Right ventricle myocardium superior (tissue), 1 donor: ENCODE data around the gene PAQR4. TPM values are rescaled to one million over a fixed set of nuclear protein-coding genes. Genes with fewer than 3 reads are reported as not detected.
"Not testable (repeated sequence)": the region's sequence is repeated elsewhere in the genome, so short reads cannot be mapped to it uniquely, and the experiment has no call there.

Experiments used
- ATAC-seq: fragments of 200-7000 bp; cut with Tn5 transposase; one replicate; pipeline ENCODE4 v1.9.1; 2020; ENCODE audit warnings: mild to moderate bottlenecking; ENCODE audit not compliant: poor library complexity
- DNase-seq: peaks from one replicate; pipeline ENCODE4 v3.0.0-alpha.2; 2020
- intact Hi-C: fragments of 100-400 bp; cut with DNase I; formaldehyde crosslinking; loops from one replicate; pipeline ENCODE4 v1.11.2; 2022
- long read RNA-seq: library from polyadenylated mRNA; unstranded; transcript quantifications from one replicate; pipeline ENCODE4 v2.0.0, GENCODE V29; 2021
- total RNA-seq: library from RNA; stranded (reverse); fragmentation: NEBNext Ultra II Directional; extraction: Animal tissue kit (Norgen Biotek cat#: 25700); gene quantifications from one replicate; pipeline ENCODE4 v1.2.1, GENCODE V29; 2021
- donor health status: DM: no; HTN: yes; CAD: no; lungs with severe emphysema.

The PAQR4 gene
- 7.7 TPM for total RNA-seq
- long read RNA-seq, transcript PAQR4-202 (3 exons, 2,793 nt) = major isoform, 36 of 54 reads
- long read RNA-seq, partial matches to known transcripts = 1 of 54 reads
- long read RNA-seq, other reads (novel, unspliced or antisense) = 12 of 54 reads

DNA sequence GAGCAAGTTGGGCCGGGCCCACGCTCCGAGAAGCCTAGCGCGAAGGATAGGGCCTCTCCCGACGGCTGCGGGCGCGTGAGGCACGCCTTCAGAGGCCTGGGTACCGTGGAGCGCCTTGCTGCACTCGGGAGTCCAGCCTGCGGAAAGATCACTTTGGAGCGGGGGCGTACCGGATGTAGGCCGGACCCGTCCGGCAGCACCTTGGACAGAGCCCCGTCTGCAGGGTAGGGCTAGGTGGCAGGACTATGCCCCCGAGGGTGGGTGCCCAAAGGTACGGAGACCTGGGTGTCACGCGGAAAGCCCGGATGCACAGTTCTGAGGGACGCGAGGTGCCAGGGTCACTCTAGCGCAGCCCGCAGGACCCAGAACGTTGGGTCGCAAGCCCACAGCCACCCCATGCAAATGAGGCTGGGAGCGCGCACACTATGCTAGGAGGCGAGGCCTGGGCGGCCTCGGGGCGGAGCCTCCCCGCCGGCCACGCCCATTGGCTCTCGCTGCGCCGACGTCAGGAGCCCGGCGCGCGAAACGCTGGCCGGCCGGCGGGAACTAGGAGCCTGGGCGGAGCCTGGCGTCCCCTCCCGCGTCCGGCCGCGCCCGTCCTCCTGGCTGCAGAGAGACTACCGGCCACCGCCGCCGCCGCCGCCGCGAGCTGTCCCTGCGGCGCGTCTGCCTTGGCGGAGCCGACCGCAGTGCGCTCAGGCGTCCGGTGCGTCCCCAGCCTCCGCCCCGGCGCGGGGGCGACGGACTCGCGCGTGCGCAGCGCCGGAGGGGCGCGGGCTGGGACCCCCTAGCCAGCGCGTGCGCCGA lies at the start of gene PAQR4:
Gene PAQR4, plus strand, starts transcription at position 611 of the 807 bp plus-strand sequence. CDS start 327 bp downstream, outside the sequence.
- DNase-seq (peak; percentile 93), ATAC-seq (peak; percentile 96)
- intact Hi-C loops = no loop called here

DNA sequence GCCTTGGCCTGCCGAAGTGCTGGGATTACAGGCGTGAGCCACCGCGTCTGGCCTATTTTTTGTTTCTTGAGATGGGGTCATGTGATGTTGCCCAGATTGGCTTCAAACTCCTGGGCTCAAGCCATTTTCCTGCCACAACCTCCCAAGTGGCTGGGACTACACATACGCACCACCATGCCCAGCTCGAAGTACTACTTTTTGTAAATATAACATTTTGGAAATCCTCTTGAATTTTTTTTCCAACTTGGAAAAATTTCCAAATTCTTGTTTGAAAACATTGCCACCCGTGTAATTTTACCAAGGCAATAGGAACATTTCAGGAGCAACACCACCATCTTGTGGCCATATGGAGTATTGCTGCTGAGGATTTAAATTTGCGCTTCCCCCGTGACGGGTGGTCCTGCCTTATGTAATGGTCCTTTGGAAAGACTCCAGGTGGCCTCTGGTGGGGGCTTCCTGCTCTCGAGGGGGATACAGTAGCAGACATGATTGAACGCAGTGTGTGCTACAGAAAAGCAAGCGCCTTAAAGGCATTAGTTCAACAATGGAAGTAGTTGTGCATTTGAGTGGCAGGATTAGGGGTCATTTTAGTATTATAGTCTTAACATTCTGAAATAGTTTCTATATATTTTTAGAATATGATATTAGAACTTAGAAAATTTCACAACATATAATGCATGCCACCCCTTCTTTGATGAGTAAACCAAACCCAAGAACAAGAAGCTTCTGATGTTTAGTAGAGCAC lies 49.5 kb upstream of the PAQR4 start:
- ATAC-seq = peak; percentile 81
- intact Hi-C loops = loop anchor here (2.0 kb wide), 1 partner anchor 45 kb away; no protein-coding TSS in a partner anchor
- no peak for DNase-seq

DNA sequence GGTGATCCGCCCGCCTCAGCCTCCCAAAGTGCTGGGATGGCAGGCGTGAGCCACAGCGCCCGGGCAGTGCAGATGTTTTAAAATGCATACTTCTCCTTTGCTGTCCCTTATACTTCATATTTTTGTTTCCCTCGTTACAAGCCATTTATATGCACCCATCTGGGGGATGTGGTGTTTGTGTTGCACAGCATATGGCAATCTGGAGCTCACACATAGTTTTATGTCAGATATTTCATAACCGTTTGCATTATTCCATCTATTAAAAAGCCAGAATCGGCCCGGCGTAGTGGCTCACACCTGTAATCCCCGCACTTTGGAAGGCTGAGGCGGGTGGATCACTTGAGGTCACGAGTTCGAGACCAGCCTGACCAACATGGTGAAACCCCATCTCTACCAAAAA lies 45.7 kb upstream of the PAQR4 start:
- ATAC-seq (no peak), DNase-seq (no peak)
- intact Hi-C loops = no loop called here

DNA sequence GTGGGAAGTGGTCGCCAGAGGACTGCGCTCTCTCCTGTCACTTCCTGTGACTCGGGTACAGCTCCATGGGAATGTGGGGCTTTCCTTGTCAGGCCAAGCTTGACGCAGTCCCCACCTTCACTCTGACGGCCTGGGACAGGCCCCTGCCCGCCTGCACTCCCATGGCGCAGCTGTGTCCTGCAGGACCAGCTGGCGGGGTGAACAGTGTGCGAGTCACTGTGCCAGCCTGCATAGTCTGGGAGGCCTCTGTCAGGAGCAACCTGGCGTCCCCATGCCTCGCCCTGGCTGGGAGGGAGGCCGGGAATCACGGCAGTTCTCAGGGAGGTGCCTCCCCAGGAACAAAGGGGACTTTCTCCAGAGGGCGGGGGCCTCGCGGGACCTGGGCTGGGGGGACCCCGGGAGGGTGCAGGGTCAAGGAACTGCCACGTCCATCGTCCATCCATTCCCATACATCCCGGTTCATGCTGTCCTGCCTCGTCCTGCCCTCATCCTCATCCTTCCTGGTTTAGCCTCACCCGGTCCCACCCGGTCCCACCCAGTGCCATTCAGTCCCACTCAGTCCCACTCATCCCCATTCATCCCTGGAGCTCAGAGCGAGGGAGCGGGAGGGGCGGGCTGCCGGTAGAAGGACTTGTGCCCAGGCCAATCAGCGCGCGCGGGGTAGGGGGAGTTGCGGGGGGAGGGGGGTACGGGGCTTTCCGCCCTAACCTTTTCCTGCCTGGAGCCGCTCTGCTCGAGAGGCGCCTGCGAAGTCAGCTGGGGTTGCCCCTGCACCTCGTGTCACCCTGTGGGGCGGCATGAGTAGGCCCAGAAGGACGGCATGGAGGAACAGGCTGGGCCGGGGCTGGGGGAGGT lies 44.0 kb upstream of the PAQR4 start:
- intact Hi-C loops = no loop called here

DNA sequence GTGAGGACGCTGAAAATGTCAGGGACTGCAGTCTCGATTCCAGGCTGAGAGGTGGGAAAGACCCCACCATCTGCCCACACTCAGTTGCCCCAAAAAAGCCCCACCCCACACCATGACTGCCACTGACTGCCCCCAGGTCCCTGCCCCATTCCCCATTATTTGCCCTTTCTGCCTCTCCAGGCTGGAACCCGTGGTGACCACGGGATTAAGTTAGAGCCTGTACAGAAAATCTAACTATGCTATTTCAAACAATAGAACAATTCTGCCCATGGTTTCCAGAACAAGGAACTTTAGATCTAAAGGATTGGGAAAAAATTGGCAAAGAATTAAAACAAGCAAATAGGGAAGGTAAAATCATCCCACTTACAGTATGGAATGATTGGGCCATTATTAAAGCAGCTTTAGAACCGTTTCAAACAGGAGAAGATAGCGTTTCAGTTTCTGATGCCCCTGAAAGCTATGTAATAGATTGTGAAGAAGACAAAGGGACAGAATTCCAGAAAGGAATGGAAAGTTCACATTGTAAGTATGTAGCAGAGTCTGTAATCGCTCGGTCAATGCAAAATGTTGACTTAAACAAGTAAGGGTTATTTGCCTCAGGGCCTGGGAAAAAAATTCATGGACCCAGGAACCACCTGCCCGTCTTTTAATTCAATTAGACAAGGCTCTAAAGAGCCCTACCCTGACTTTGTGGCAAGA lies 43.0 kb upstream of the PAQR4 start:
- ATAC-seq (no peak), DNase-seq (no peak)
- intact Hi-C loops = no loop called here

More for the DNA sequence above, 44.0 kb upstream of the PAQR4 start:
- no peak for ATAC-seq
- no peak for DNase-seq

DNA sequence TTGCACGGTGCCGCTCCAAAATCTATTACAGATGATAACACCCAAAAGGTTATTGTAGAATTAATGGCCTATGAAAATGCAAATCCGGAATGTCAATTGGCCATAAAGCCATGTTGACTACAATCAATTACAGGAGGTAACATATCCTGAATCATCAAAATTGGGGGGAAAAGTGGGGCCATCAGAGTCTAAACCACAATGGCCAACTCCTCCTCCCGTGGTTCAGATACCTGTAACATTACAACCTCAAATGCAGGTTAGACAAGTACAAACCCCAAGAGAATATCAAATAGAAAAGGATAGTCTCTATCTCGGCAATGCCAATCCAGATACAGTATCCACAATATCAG lies 42.5 kb upstream of the PAQR4 start:
- DNase-seq (no peak), ATAC-seq (no peak)
- intact Hi-C loops = no loop called here

DNA sequence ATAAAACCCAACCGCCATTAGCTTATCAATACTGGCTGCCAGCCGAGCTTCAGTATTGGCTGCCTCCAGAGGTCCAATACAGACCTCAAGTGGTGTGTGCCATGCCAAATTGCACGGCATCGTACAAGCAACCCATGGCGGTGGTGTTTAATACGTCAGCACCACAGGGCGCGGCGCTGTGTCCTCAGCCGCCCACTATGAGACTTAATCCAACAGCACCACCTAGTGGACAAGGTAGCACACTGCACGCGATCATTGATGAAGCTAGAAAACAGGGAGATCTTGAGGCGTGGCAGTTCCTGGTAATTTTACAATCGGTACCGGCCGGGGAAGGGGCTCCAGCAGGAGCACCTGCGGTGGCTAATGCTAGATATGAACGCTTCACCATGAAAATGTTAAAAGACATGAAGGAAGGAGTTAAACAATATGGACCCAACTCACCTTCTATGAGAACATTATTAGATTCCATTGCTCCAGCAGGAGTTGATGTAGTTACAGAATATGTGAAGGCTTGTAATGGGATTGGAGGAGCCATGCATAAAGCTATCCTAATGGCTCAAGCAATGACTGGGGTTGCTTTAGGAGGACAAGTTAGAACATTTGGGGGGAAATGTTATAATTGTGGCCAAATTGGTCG lies 42.0 kb upstream of the PAQR4 start:
- DNase-seq (peak; percentile 93), ATAC-seq (peak; percentile 95)
- intact Hi-C loops = no loop called here

DNA sequence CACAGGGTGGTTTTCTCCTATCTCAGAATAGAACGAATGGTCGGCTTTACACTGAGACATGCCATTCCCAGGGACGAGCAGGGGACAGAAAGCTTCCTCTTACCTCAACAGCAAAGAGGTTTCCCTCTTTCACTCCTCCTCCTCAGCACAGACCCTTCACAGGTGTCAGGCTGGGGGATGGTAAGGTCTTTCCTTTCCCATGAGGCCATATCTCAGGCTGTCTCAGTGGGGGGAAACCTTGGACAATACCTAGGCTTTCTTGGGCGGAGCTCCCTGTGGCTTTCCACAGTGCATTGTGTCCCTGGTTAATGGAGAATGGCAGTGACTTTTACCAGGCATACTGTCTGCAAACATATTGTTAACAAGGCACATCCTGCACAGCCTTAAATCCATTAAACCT lies 41.0 kb upstream of the PAQR4 start:
- DNase-seq, intact Hi-C loops, ATAC-seq: not testable (repeated sequence)

DNA sequence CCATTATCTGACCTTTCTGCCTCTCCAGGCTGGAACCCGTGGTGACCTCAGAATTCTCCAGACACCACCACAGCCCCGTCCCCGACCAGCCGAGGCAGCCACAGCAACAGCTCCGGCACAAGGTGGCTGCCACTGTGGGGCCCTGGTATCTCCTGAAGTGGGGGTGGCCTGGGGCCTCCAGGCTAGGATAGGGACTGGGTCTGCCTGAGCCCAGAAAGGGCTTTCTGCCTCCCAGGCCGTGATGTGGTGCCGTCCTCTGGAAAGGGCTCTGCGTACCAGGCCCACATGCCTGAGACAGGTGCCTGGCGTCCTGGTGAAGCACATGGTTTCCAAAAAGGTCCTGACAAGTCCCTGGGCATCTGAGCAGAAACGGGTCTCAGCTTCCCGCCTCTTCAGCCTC lies 40.4 kb upstream of the PAQR4 start:
- DNase-seq (no peak), ATAC-seq (no peak)
- intact Hi-C loops = no loop called here

DNA sequence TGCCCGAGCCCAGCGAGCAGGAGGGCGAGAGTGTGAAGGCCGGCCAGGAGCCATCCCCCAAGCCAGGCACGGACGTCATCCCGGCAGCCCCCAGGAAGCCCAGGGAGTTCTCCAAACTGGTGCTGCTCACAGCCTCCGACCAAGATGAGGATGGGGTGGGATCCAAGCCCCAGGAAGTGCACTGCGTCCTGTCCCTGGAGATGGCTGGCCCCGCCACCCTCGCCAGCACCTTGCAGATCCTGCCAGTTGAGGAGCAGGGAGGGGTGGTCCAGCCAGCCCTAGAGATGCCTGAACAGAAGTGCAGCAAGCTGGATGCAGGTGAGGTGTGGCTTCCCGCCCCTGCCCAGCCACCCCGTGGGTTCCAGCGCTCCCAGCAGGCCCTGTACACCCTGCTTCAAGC lies 39.5 kb upstream of the PAQR4 start:
- DNase-seq (no peak), ATAC-seq (no peak)
- intact Hi-C loops = no loop called here

DNA sequence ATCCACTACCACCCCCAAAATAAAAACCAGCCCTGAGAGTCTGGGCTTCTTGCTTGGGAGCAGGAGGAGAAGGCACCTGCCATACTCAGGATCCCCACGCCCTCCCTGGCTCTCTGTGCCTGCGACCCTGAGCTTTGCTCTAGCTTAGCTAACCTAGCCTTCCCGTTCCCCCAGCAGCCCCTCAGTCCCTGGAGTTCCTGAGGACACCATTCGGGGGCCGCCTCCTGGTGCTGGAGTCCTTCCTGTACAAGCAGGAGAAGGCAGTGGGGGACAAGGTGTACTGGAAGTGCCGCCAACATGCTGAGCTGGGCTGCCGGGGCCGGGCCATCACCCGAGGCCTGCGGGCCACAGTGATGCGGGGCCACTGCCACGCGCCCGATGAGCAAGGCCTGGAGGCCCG lies 38.9 kb upstream of the PAQR4 start:
- intact Hi-C loops = no loop called here
- DNase-seq (no peak), ATAC-seq (no peak)

DNA sequence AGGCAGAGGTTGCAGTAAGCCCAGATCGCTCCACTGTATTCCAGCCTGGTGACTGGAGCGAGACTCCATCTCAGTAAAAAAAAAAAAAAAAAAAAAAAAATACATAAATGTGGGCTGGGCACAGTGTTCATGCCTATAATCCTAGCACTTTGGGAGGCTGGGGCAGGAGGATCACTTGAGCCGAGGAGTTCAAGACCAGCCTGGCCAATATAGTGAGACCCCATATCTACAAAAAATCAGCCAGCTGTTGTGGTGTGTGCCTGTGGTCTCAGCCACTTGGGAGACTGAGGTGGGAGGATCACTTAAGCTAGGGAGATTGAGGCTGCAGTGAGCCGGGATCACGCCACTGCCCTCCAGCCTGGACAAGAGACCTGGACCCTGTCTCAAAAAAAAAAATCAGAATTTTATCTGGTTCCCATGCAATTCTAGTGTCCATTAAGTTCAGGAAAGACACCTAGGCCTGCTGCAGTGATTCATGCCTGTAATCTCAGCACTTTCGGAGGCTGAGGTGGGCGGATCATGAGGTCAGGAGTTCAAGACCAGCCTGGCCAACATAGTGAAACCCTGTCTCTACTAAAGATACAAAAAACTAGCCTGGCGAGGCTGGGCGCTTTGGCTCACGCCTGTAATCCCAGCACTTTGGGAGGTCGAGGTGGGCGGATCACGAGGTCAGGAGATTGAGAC lies 37.8 kb upstream of the PAQR4 start:
- ATAC-seq, intact Hi-C loops, DNase-seq: not testable (repeated sequence)

DNA sequence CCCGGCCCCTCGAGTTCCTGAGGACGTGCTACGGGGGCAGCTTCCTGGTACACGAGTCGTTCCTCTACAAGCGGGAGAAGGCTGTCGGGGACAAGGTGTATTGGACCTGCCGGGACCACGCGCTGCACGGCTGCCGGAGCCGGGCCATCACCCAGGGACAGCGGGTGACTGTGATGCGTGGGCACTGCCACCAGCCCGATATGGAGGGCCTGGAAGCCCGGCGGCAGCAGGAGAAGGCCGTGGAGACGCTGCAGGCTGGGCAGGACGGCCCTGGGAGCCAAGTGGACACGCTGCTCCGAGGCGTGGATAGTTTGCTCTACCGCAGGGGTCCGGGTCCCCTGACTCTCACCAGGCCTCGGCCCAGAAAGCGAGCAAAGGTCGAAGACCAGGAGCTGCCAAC lies 36.0 kb upstream of the PAQR4 start:
- ATAC-seq (no peak), DNase-seq (no peak)
- intact Hi-C loops = no loop called here

DNA sequence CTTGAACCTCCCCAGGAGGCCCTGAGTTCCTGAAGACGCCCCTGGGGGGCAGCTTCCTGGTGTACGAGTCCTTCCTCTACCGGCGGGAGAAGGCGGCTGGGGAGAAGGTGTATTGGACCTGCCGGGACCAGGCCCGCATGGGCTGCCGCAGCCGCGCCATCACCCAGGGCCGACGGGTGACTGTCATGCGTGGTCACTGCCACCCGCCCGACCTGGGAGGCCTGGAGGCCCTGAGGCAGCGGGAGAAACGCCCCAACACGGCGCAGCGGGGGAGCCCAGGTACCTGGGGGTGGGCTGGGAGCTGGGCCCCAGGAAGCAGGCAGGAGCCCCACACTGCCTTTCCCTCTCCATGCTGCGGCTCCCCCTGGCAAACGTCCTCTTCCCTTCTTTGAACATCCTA lies 35.4 kb upstream of the PAQR4 start:
- intact Hi-C loops = no loop called here
- no peak for ATAC-seq
- no peak for DNase-seq

DNA sequence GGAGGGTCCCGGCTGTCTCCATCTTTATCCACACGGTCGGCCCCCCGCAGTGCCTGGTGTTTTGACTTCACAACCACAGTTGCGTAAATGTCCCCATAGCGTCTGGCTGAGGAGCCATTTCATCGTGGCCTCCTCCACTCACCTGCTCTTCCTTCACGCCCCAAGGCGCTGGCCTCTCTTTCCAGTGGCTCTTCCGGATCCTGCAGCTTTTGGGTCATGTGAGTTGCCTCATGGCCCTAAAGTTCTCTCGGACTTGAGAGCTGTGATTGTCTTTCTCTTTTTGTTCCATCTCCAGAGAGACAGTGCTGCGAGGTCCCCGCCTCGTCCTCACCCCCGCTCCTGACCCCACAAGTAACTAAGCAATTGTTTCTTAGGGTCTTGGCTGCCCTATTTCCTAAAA lies 34.7 kb upstream of the PAQR4 start:
- intact Hi-C loops = no loop called here
- ATAC-seq (no peak), DNase-seq (no peak)

DNA sequence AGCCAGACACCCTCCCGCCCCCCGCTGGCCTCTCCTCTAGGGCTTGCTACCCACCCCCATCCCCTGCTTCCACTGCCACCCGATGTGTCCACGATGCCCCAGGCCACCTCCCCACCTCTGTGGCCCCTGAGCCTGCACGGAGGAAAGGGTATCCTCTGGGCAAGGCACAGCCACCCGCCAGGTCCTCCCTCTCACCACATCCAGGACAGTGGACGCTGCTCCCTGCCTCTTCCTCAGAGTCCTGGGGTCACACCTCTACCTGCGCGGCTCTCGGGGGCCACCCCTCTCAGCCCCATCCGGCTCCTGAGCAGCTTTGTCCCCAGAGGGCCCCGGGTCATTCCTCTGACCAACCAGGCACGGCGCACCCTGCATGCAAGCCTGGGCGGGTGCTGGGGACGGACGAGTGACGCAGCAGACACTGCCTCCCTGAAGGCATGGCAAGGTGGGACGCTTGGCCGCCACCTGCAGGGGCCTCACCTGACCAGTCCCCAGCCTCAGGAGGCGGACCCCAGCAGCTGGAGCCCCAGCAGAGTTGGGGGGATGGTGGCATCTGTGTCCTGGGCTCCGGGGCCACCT lies 32.6 kb upstream of the PAQR4 start:
- intact Hi-C loops = no loop called here
- DNase-seq (no peak), ATAC-seq (no peak)

DNA sequence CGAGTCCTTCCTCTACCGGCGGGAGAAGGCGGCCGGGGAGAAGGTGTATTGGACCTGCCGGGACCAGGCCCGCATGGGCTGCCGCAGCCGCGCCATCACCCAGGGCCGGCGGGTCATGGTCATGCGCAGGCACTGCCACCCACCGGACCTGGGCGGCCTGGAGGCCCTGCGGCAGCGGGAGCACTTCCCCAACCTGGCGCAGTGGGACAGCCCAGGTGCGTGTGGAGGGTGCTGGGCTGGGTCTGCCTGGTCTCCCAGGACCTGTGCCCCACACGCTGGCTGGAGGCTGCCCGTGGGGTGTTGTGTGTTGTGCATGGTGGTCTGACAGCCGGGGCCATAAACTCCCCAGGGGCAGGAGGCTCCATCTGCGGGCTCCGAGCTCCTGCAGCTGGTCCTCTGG lies 32.0 kb upstream of the PAQR4 start:
- intact Hi-C loops = no loop called here
- no peak for ATAC-seq
- DNase-seq = no peak
